Thyroid gland (tissue), 4 donors: ENCODE measurements around the gene DHRS12.

ENCODE experiments used
- CTCF ChIP-seq, 6 experiments: fragments of 200-600 bp in 3 of 6; fragments of 450-650 bp in 3 of 6; sonication (generic) in 3 of 6; IDR thresholded peaks; one replicate each; pipeline ENCODE4 v1.5.1; 2016 to 2019; ENCODE audit warnings: antibody characterized with exemption in 6 of 6, mild to moderate bottlenecking in 2 of 6, inconsistent platforms in 1 of 6, moderate library complexity in 1 of 6
- POLR2A ChIP-seq, 2 donors: fragments of 450-650 bp; IDR thresholded peaks; one replicate each; pipeline ENCODE4 v1.6.1; 2017; ENCODE audit warnings: antibody characterized with exemption in 2 of 2, mild to moderate bottlenecking in 2 of 2, moderate library complexity in 1 of 2

GRCh38 chr13:51838240-51838846 is 34.4 kb upstream of the DHRS12 start:
- TF ChIP-seq CTCF (IDR thresholded peaks at IDR 0.05) (no peak), POLR2A (IDR thresholded peaks at IDR 0.05) (no peak)
